Hair follicular keratinocyte (primary cell): ENCODE data around the gene JAK1. TPM values are rescaled to one million over a fixed set of nuclear protein-coding genes. Genes with fewer than 3 reads are reported as not detected.

Experiments used
- total RNA-seq: library from RNA; depleted of rRNA; stranded (reverse); fragments of >200 nt; gene quantifications from 2 replicates; pipeline ENCODE4 v1.2.3, GENCODE V29; 2015

Gene JAK1
- 43.0 and 55.1 TPM in 2 replicates for total RNA-seq

DNA sequence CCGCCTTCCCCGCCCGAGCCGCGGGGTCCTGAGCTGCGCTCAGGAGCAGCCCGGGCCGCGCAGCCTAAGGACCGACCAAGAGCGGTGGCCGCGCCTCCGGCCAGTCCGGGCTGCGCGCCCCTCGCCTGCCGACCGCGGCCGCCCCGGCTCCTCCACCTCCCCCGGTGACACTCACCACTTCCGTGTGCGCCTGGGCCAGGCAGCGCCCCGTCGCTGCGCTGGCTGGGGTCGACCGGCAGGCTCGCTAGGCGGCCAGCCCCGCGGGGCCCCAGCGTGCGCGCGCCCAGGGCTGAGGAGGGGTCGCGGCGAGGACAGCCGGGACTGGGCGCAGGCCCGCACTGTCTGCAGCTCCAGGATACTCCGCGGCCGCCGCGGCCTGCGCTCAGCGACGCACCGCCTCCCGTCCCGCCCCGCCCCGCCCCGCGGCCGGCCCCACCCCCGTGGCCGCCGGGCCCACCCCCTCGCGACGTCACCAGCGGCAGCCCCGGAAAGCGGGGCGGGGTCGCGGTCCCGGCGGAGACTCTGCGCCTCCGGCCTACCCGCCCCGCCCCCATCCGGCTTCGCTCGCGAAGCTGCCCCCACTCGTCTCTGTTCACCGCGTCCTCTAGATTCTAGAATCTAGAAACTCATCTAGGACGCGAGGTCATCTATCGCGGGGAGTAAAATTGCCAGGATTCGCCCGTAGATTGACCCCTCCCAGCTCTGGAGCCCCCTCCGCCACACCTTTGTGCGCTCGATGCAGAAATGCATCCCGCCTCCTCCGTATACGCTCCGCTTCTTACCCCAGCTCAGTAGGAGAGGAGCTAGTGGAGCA, at the start of gene JAK1:
JAK1 (minus strand) TSS at position 392 of the 814 bp plus-strand sequence. CDS start 80,285 bp downstream, outside the sequence.

Other genes starting within 250 kb of the JAK1 start
- 5.1 and 5.9 TPM in 2 replicates for gene RAVER2, start 221.5 kb downstream of the JAK1 start, total RNA-seq
- 26.5 and 33.3 TPM in 2 replicates for gene AK4, start 181.7 kb upstream of the JAK1 start, total RNA-seq